ENCODE data around the gene ZNF614. TPM values are rescaled to one million over a fixed set of nuclear protein-coding genes. Genes with fewer than 3 reads are reported as not detected.
"Not testable (repeated sequence)": the region's sequence is repeated elsewhere in the genome, so short reads cannot be mapped to it uniquely, and the experiment has no call there.

The ZNF614 gene
- total RNA-seq, 1 experiment from 2014 or later, result 14.8 TPM

GRCh38 chr19:51986309-51987291 is 41.6 kb downstream of the ZNF614 start, which contains the start of gene ZNF350:
Gene ZNF350 (minus strand): TSS chr19:51986840. CDS start chr19:51974360, 12,480 bp downstream.
- DNase-seq (ENCODE audit: low read depth), result peak; percentile 94

- no peak for DNase-seq (ENCODE audit: low read depth)
These were observed 44.8 kb downstream of the ZNF614 start for GRCh38 chr19:51983361-51983760.

- DNase-seq (ENCODE audit: low read depth), result not testable (repeated sequence)
These were observed 47.3 kb downstream of the ZNF614 start for GRCh38 chr19:51980926-51981325.

- no peak for DNase-seq (ENCODE audit: low read depth)
These were observed 48.0 kb downstream of the ZNF614 start for GRCh38 chr19:51980116-51980736.

- no peak for DNase-seq (ENCODE audit: low read depth)
These were observed 49.3 kb downstream of the ZNF614 start for GRCh38 chr19:51978882-51979281.

- no peak for DNase-seq (ENCODE audit: low read depth)
These were observed 50.8 kb downstream of the ZNF614 start for GRCh38 chr19:51977346-51977745.

- DNase-seq (ENCODE audit: low read depth), result no peak
These were observed 51.3 kb downstream of the ZNF614 start for GRCh38 chr19:51976852-51977251.

- DNase-seq (ENCODE audit: low read depth), result not testable (repeated sequence)
These were observed 52.4 kb downstream of the ZNF614 start for GRCh38 chr19:51975787-51976186.

- peak; percentile 8 for DNase-seq (ENCODE audit: low read depth)
These were observed 56.6 kb downstream of the ZNF614 start for GRCh38 chr19:51971624-51972023.

GRCh38 chr19:51970718-51971117 is 57.5 kb downstream of the ZNF614 start:
- no peak for DNase-seq (ENCODE audit: low read depth)

GRCh38 chr19:51965583-51965982 is 62.6 kb downstream of the ZNF614 start:
- DNase-seq (ENCODE audit: low read depth), result no peak

Other genes starting within 250 kb of the ZNF614 start
- gene FPR3, start 233.2 kb downstream of the ZNF614 start, total RNA-seq (2014; rRNA removed; shearing (Covaris generic)), result not detected in 2 replicates
- gene ZNF577, start 140.4 kb downstream of the ZNF614 start, total RNA-seq (2014; rRNA removed; shearing (Covaris generic)), result 4.9 and 5.7 TPM in 2 replicates
- gene ZNF649, start 123.4 kb downstream of the ZNF614 start, total RNA-seq (2014; rRNA removed; shearing (Covaris generic)), result 9.0 and 14.5 TPM in 2 replicates
- 2.7 and 7.1 TPM in 2 replicates for gene ZNF613, start 100.9 kb downstream of the ZNF614 start, total RNA-seq (2014; rRNA removed; shearing (Covaris generic))
- 8.7 and 17.7 TPM in 2 replicates for gene ZNF350, start 41.5 kb downstream of the ZNF614 start, total RNA-seq (2014; rRNA removed; shearing (Covaris generic))
- 5.7 and 6.7 TPM in 2 replicates for gene ZNF615, start 20.2 kb downstream of the ZNF614 start, total RNA-seq (2014; rRNA removed; shearing (Covaris generic))
- 7.3 and 9.0 TPM in 2 replicates for gene ZNF432, start 20.5 kb upstream of the ZNF614 start, total RNA-seq (2014; rRNA removed; shearing (Covaris generic))
- 12.1 and 12.5 TPM in 2 replicates for gene ZNF841, start 67.4 kb upstream of the ZNF614 start, total RNA-seq (2014; rRNA removed; shearing (Covaris generic))
- 4.7 and 10.8 TPM in 2 replicates for gene ZNF616, start 111.6 kb upstream of the ZNF614 start, total RNA-seq (2014; rRNA removed; shearing (Covaris generic))
- 2.5 and 5.2 TPM in 2 replicates for gene ZNF836, start 143.2 kb upstream of the ZNF614 start, total RNA-seq (2014; rRNA removed; shearing (Covaris generic))
- 164 and 208 TPM in 2 replicates for gene PPP2R1A, start 161.7 kb upstream of the ZNF614 start, total RNA-seq (2014; rRNA removed; shearing (Covaris generic))
- gene ZNF766, start 241.2 kb upstream of the ZNF614 start, total RNA-seq (2014; rRNA removed; shearing (Covaris generic)), result 7.5 and 12.5 TPM in 2 replicates